ENCODE data around the gene UBASH3B.

DNA sequence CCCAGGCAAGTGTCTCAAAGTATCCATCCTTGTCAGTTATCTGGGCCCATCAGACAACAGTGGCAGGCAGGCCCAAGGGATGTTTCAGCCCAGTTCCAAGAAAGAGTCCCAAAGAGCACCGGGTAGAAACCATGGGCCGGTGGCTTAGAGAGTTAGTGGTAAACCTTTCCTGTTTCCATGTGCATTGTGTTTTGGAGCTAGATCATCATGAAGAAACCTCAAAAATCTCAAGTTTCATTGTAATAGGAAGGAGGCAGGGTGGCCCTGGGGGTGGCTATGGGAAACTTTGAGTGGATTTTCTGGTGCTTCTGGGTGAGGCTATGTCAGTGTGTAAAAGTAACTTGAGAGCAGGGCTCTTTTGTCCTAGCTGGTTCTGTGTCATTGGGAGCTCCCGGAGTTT is 68.1 kb downstream of the UBASH3B start:
- TF ChIP-seq CTCF (IDR thresholded peaks at IDR 0.05; ENCODE audit: low read length) (no peak), EZH2phosphoT487 (IDR thresholded peaks at IDR 0.05; ENCODE audit: low read length) (no peak)

Data from MM.1S (cell line).